Lower lobe of right lung (tissue), 2 donors: ENCODE measurements around the gene GRK4. TPM values are rescaled to one million over a fixed set of nuclear protein-coding genes. Genes with fewer than 3 reads are reported as not detected.

ENCODE experiments used
- ATAC-seq, 2 donors: fragments of 200-7000 bp; cut with Tn5 transposase; one replicate each; pipeline ENCODE4 v1.9.1; 2020 to 2022; ENCODE audit warnings: mild to moderate bottlenecking in 2 of 2, moderate library complexity in 2 of 2
- DNase-seq: peaks from one replicate; pipeline ENCODE4 v3.0.0-alpha.2; 2020
- H3K27ac ChIP-seq: fragments of 200-600 bp; one replicate; pipeline ENCODE4 v1.8.0; 2022
- H3K27me3 ChIP-seq: fragments of 200-600 bp; one replicate; pipeline ENCODE4 v1.8.0; 2022; ENCODE audit warnings: low read depth
- H3K36me3 ChIP-seq: fragments of 200-600 bp; one replicate; pipeline ENCODE4 v1.8.0; 2022; ENCODE audit warnings: mild to moderate bottlenecking
- H3K4me1 ChIP-seq: fragments of 200-600 bp; one replicate; pipeline ENCODE4 v1.8.0; 2022
- H3K4me3 ChIP-seq: fragments of 200-600 bp; one replicate; pipeline ENCODE4 v1.8.0; 2022; ENCODE audit warnings: mild to moderate bottlenecking
- H3K9me3 ChIP-seq: fragments of 200-600 bp; one replicate; pipeline ENCODE4 v1.8.0; 2022
- intact Hi-C: fragments of 100-400 bp; cut with DNase I; formaldehyde crosslinking; loops from one replicate; pipeline ENCODE4 v1.11.0; 2022
- total RNA-seq: library from RNA; stranded (reverse); fragmentation: NEBNext Ultra II Directional; extraction: Animal tissue kit (Norgen Biotek cat#: 25700); gene quantifications from one replicate; pipeline ENCODE4 v1.2.1, GENCODE V29; 2021
- TF ChIP-seq, protein P1 (sequence below): fragments of 200-600 bp; IDR thresholded peaks from one replicate; pipeline ENCODE4 v1.8.0; 2022; ENCODE audit warnings: antibody characterized with exemption, mild to moderate bottlenecking
- donor health status: DM: no; HTN: yes; CAD: no; lungs with severe emphysema.

The GRK4 gene
- total RNA-seq, 1 donor from 2014 or later, result 7.1 TPM

DNA sequence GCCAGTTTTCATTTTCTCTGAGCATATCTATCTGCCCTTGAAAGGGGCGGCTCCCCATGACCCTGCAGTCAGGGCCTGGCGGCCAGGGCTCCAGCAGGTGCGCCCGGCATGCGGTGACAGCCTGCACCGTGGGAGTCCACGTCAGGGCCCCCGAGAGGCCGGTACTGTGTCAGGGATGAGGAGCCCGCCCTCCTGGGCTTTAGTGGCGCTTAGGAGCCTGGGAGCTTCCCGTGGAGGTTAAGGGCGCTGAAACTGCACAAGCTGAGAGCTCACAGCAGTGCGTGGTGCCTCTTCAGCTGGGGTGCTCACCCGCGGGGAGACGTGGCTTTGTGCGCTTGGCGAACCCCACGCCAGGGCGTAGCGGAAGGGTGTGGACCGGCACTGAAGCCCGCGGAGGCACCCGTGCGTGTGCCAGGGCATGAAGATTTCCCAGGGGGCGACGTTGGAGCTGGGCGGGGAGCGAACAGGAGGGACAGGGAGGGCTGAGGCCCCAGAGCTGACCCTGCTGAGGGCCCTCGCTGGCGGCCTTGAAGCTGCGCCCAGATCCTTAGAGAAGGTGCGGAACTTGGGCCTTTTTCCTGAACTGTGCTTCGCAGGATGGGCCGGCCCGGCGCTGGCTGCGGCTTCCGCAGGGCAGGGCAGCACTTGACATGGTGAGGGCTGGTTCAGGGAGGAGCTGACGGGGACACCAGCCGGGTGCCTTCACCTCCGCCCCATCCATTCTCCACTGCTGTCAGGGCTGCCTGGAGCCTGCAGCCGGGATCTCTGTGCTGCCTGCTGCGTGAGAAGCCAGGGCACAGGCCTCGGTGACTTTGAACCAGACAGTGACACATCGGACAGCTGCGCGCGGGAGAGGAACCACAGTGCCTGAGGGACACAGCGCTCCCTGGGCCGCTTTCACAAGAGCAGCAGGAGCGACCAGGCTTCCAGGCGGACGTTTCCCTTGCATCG, 78.1 kb downstream of the GRK4 start:
- Histone ChIP-seq H3K36me3 (no peaks in the 10 kb centered on the region), H3K4me1 (peaks cover 44% of the 10 kb centered on the region), H3K9me3 (no peaks in the 10 kb centered on the region), H3K27ac (peak overlapping the region; percentile 90), H3K27me3 (no peaks in the 10 kb centered on the region), H3K4me3 (peak overlapping the region; percentile 66)
- TF ChIP-seq, protein P1, sequence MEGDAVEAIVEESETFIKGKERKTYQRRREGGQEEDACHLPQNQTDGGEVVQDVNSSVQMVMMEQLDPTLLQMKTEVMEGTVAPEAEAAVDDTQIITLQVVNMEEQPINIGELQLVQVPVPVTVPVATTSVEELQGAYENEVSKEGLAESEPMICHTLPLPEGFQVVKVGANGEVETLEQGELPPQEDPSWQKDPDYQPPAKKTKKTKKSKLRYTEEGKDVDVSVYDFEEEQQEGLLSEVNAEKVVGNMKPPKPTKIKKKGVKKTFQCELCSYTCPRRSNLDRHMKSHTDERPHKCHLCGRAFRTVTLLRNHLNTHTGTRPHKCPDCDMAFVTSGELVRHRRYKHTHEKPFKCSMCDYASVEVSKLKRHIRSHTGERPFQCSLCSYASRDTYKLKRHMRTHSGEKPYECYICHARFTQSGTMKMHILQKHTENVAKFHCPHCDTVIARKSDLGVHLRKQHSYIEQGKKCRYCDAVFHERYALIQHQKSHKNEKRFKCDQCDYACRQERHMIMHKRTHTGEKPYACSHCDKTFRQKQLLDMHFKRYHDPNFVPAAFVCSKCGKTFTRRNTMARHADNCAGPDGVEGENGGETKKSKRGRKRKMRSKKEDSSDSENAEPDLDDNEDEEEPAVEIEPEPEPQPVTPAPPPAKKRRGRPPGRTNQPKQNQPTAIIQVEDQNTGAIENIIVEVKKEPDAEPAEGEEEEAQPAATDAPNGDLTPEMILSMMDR, result no peak
- intact Hi-C loops, result no loop called here
- ATAC-seq, result peak; percentile 87 to 90
- peak; percentile 79 for DNase-seq

DNA sequence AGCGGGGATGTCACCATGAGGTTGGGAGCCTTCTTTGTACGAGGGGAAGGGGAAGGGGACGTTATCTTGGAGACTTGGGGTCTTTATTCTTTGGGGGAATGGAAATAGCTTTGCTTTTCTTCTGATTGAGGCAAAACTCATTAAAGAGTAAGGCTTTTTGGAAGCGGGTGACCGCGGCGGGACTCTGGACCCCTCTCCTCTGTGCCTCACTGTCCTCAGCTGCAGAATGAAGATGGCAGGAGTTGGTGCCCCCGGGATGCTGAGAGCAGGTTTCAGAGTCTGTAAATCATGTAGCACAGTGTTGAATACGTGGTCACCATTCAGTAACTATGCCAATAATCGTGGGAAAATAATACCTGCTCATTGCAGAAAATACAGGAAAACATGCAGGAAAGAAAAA, 78.9 kb downstream of the GRK4 start:
- Histone ChIP-seq H3K36me3 (no peaks in the 10 kb centered on the region), H3K27ac (peak overlapping the region; percentile 90), H3K4me1 (peaks cover 45% of the 10 kb centered on the region), H3K27me3 (no peaks in the 10 kb centered on the region), H3K9me3 (no peaks in the 10 kb centered on the region), H3K4me3 (peak overlapping the region; percentile 66)
- TF ChIP-seq, protein P1, result no peak
- DNase-seq (no peak), ATAC-seq (no peak)
- intact Hi-C loops, result no loop called here

DNA sequence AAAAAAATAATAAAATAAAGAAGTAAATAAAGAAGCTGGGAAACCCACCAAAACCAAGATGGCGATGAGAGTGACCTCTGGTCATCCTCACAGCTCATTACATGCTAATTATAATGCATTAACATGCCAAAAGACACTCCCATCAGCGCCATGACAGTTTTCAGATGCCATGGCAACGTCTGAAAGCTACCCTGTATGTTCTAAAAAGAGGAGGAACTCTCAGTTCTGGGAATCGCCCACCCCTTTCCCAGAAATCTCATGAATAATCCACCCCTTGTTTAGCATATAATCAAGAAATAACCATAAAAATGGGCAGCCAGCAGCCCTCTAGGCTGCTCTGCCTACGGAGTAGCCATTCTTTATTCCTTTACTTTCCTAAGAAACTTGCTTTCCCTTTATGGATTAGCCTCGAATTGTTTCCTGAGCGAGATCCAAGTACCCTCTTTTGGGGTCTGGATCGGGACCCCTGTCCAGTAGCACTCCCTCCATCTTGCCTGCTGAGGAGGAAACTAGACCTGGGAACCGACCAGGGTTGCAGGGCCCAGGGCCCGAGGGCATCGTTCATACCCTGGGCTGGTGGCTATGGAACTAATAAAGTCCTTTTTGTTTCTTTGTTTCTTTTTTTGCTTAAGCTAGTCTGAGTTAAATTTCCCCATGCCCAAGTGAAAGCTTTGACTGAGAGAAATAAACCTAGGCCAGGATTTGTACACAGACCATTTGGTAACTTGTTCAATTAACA, 80.1 kb downstream of the GRK4 start:
- Histone ChIP-seq H3K27ac (no peak overlapping the region), H3K27me3 (no peaks in the 10 kb centered on the region), H3K4me1 (peaks cover 41% of the 10 kb centered on the region), H3K9me3 (no peaks in the 10 kb centered on the region), H3K4me3 (no peak overlapping the region), H3K36me3 (no peaks in the 10 kb centered on the region)
- TF ChIP-seq, protein P1, result no peak
- intact Hi-C loops, result no loop called here
- ATAC-seq (no peak), DNase-seq (no peak)

- ATAC-seq, result peak; percentile 44 to 73
- TF ChIP-seq, protein P1, result peak; percentile 14
- DNase-seq, result peak; percentile 88
- peaks cover 40% of the 10 kb centered on the region for H3K4me1 ChIP-seq
- H3K27me3 ChIP-seq, result no peaks in the 10 kb centered on the region
- intact Hi-C loops, result no loop called here
- H3K27ac ChIP-seq, result no peak overlapping the region
- H3K4me3 ChIP-seq, result no peak overlapping the region
- no peaks in the 10 kb centered on the region for H3K9me3 ChIP-seq
- H3K36me3 ChIP-seq, result no peaks in the 10 kb centered on the region
Observed at GRCh38 chr4:3044870-3045819, 81.8 kb downstream of the GRK4 start.

DNA sequence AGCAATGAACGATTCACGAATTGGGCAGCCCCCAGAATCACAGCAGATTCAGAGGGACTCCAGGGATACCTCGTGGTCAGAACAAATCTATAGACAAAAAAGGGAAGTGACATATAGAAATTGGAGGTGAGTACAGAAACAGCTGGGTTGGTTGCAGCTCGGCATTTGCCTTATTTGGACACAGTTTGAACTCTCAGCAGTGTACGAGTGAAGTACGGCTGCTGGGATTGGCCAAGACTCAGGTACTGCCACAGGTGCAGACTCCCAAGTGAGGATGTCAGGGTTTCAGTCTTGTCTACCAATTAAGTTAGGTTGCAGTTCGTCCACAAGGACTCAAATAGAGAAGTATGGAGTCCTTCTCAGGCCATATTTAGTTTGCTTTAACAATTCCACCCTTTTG, 82.8 kb downstream of the GRK4 start:
- TF ChIP-seq, protein P1, result no peak
- Histone ChIP-seq H3K4me3 (no peak overlapping the region), H3K9me3 (no peaks in the 10 kb centered on the region), H3K36me3 (no peaks in the 10 kb centered on the region), H3K4me1 (peaks cover 32% of the 10 kb centered on the region), H3K27me3 (no peaks in the 10 kb centered on the region), H3K27ac (no peak overlapping the region)
- no peak for DNase-seq
- intact Hi-C loops, result no loop called here
- no peak for ATAC-seq
